HT-29 (cell line): ENCODE results near the gene OPALIN. TPM values are rescaled to one million over a fixed set of nuclear protein-coding genes. Genes with fewer than 3 reads are reported as not detected.
"Not testable (repeated sequence)": the region's sequence is repeated elsewhere in the genome, so short reads cannot be mapped to it uniquely, and the experiment has no call there.

Experiments
- DNase-seq: peaks from one replicate; pipeline ENCODE4 v3.0.0-alpha.2; 2015; ENCODE audit warnings: low spot score
- total RNA-seq: library from RNA; depleted of rRNA; stranded (reverse); fragments of >200 nt; shearing (Covaris generic); gene quantifications from 2 replicates; pipeline ENCODE4 v1.2.3, GENCODE V29; 2014

Gene OPALIN
- total RNA-seq, 1 experiment from 2014 or later: not detected

GRCh38 chr10:96339383-96339782 is 19.4 kb downstream of the OPALIN start:
- DNase-seq: no peak

GRCh38 chr10:96338279-96338925 is 20.4 kb downstream of the OPALIN start:
- DNase-seq: no peak

GRCh38 chr10:96337106-96337505 is 21.7 kb downstream of the OPALIN start:
- DNase-seq: no peak

GRCh38 chr10:96334616-96335526 is 23.9 kb downstream of the OPALIN start:
- peak; percentile 50 for DNase-seq

GRCh38 chr10:96333101-96333500 is 25.7 kb downstream of the OPALIN start:
- DNase-seq: no peak

- no peak for DNase-seq
Measured at GRCh38 chr10:96327462-96327861, 31.3 kb downstream of the OPALIN start.

- no peak for DNase-seq
Measured at GRCh38 chr10:96325719-96326373, 33.0 kb downstream of the OPALIN start.

GRCh38 chr10:96324447-96324846 is 34.4 kb downstream of the OPALIN start:
- DNase-seq: no peak

- DNase-seq: no peak
Measured at GRCh38 chr10:96322275-96322674, 36.5 kb downstream of the OPALIN start.

- no peak for DNase-seq
Measured at GRCh38 chr10:96321822-96322221, 37.0 kb downstream of the OPALIN start.

- no peak for DNase-seq
Measured at GRCh38 chr10:96319754-96320474, 38.9 kb downstream of the OPALIN start.

GRCh38 chr10:96317067-96317833 is 41.6 kb downstream of the OPALIN start:
- DNase-seq: no peak

GRCh38 chr10:96313344-96313743 is 45.5 kb downstream of the OPALIN start:
- DNase-seq: no peak

GRCh38 chr10:96311180-96311715 is 47.6 kb downstream of the OPALIN start:
- no peak for DNase-seq

GRCh38 chr10:96310321-96310669 is 48.5 kb downstream of the OPALIN start:
- no peak for DNase-seq

GRCh38 chr10:96309628-96310320 is 49.0 kb downstream of the OPALIN start:
- DNase-seq: no peak

GRCh38 chr10:96308854-96309253 is 49.9 kb downstream of the OPALIN start:
- not testable (repeated sequence) for DNase-seq

- no peak for DNase-seq
Measured at GRCh38 chr10:96306516-96306915, 52.3 kb downstream of the OPALIN start.

GRCh38 chr10:96305019-96305418 is 53.8 kb downstream of the OPALIN start:
- no peak for DNase-seq

- no peak for DNase-seq
Measured at GRCh38 chr10:96304230-96304629, 54.6 kb downstream of the OPALIN start, which contains the start of gene DNTT. TSS of gene DNTT (plus strand) at chr10:96304434. CDS start at chr10:96304498, 64 bp downstream.
